GM12878 (cell line): Measurements from ENCODE around the gene RAB3GAP1. TPM values are rescaled to one million over a fixed set of nuclear protein-coding genes. Genes with fewer than 3 reads are reported as not detected.

Source experiments
- ATAC-seq: fragments of 200-7000 bp; cut with Tn5 transposase; 3 replicates; pipeline ENCODE4 v1.9.1; 2020; ENCODE audit warnings: mild to moderate bottlenecking, moderate library complexity
- BruUV-seq: library from RNA; stranded (reverse); fragments of 400-500 nt; replicated peaks from 2 replicates; lab custom pipeline; 2021; lab: Mats Ljungman, UMichigan
- CTCF ChIA-PET: fragments of 300-600 bp; sonication (Branson Sonifier 250); formaldehyde crosslinking; extraction: SDS; loops from one replicate; lab custom pipeline; 2021; ENCODE audit warnings: inconsistent platforms; lab: Yijun Ruan, JAX
- POLR2A ChIA-PET: fragments of 350-600 bp; formaldehyde crosslinking; extraction: SDS; loops from one replicate; lab custom pipeline; 2021; ENCODE audit warnings: inconsistent platforms; lab: Charles Lee
- RAD21 ChIA-PET: fragments of 300-600 bp; sonication (Branson Sonifier 250); formaldehyde crosslinking; loops from one replicate; lab custom pipeline; 2023; ENCODE audit warnings: antibody characterized with exemption; ENCODE audit not compliant: unreplicated experiment; lab: Charles Lee
- SMC1A ChIA-PET: fragments of 300-600 bp; sonication (Branson Sonifier 250); formaldehyde crosslinking; loops from one replicate; lab custom pipeline; 2023; ENCODE audit not compliant: unreplicated experiment, uncharacterized antibody; lab: Charles Lee
- DNase-seq: peaks from one replicate; pipeline ENCODE4 v3.0.0-alpha.2; 2011; ENCODE audit warnings: low read depth, low spot score
- FAIRE-seq: peaks from 3 replicates; lab custom pipeline; 2011; peaks lifted over from hg19 to GRCh38; lab: Jason Lieb, UNC
- H2AFZ ChIP-seq: 2 replicates; pipeline ENCODE4 v1.6.0; 2011; ENCODE audit warnings: low read depth, low read length, control low read depth; ENCODE audit not compliant: control insufficient read depth
- H3K27ac ChIP-seq: 2 replicates; pipeline ENCODE4 v1.5.1; 2011; ENCODE audit warnings: control low read depth; ENCODE audit not compliant: control insufficient read depth, insufficient read depth
- H3K27me3 ChIP-seq, 2 experiments: replicated peaks in 1 of 2; 2 replicates each; pipeline versions ENCODE4 v1.6.0 to v1.6.1; 2011; ENCODE audit warnings: low read length in 1 of 2; ENCODE audit not compliant: control insufficient read depth in 2 of 2, insufficient read depth in 2 of 2
- H3K36me3 ChIP-seq, 2 experiments: 2 replicates each; pipeline ENCODE4 v1.5.1; 2011; ENCODE audit warnings: low read length in 1 of 2; ENCODE audit not compliant: control insufficient read depth in 2 of 2, insufficient read depth in 2 of 2
- H3K4me1 ChIP-seq: 2 replicates; pipeline ENCODE4 v1.6.1; 2011; ENCODE audit warnings: mild to moderate bottlenecking, low read length, moderate library complexity, mixed read lengths; ENCODE audit not compliant: control insufficient read depth, insufficient read depth
- H3K4me2 ChIP-seq: 2 replicates; pipeline ENCODE4 v1.6.0; 2011; ENCODE audit warnings: control low read depth; ENCODE audit not compliant: control insufficient read depth, insufficient read depth
- H3K4me3 ChIP-seq: fragments of 200-600 bp; sonication (generic); 2 replicates; pipeline ENCODE4 v1.5.1; 2016
- H3K79me2 ChIP-seq: 2 replicates; pipeline ENCODE4 v1.6.0; 2011; ENCODE audit warnings: low read length; ENCODE audit not compliant: control insufficient read depth, insufficient read depth
- H3K9ac ChIP-seq: 2 replicates; pipeline ENCODE4 v1.8.0; 2011; ENCODE audit warnings: low read length, control low read depth, mixed read lengths; ENCODE audit not compliant: control insufficient read depth, insufficient read depth
- H3K9me3 ChIP-seq: replicated peaks from 3 replicates; pipeline ENCODE4 v1.5.1; 2011; ENCODE audit warnings: mild to moderate bottlenecking, low read length; ENCODE audit not compliant: control insufficient read depth, insufficient read depth
- H4K20me1 ChIP-seq: 2 replicates; pipeline ENCODE4 v1.6.0; 2011; ENCODE audit not compliant: control insufficient read depth, insufficient read depth
- ASH2L ChIP-seq: fragments of 300-600, 200-600 bp; sonication (generic); IDR thresholded peaks from 2 replicates; pipeline ENCODE4 v1.6.1; 2017; ENCODE audit warnings: low read depth, mild to moderate bottlenecking, borderline replicate concordance
- NKRF ChIP-seq: fragments of 450-650 bp; conservative IDR thresholded peaks from 2 replicates; pipeline ENCODE4 v1.6.1; 2017; ENCODE audit warnings: mild to moderate bottlenecking, moderate library complexity
- SUPT20H ChIP-seq: IDR thresholded peaks from 2 replicates; pipeline ENCODE4 v1.6.1; 2011; ENCODE audit warnings: low read depth, mild to moderate bottlenecking, low read length, moderate library complexity, borderline replicate concordance; ENCODE audit not compliant: control insufficient read depth
- USF2 ChIP-seq: IDR thresholded peaks from 2 replicates; pipeline ENCODE4 v1.6.1; 2011; ENCODE audit warnings: low read depth, low read length, improper control_type of control experiment, borderline replicate concordance
- WGBS: methylation state at CpG from one replicate; pipeline ENCODE4 v1.1.6; 2016; ENCODE audit warnings: low lambda C conversion rate; ENCODE audit not compliant: insufficient replicate concordance, insufficient coverage; ENCODE audit errors: missing lambda C conversion rate; 5-methylcytosine and 5-hydroxymethylcytosine counted together
- in situ Hi-C: fragments of 300-500 bp; cut with MboI; formaldehyde crosslinking; loops from 9 replicates; pipeline ENCODE4 v1.14.3; 2018; ENCODE audit warnings: mixed read lengths
- intact Hi-C: fragments of 100-400 bp; cut with micrococcal nuclease; formaldehyde crosslinking; loops from one replicate; pipeline ENCODE4 v1.14.2; 2022; ENCODE audit not compliant: unreplicated experiment
- polyA plus RNA-seq, 11 experiments: library from polyadenylated mRNA; depleted of rRNA in 4 of 11; unstranded in 6 of 11; stranded (reverse) in 5 of 11; fragments of >200 nt; fragmentation: Nextera tagmentation in 4 of 11; fragmentation: Illumina TruSeq in 1 of 11; extraction: Ambion mirVana in 4 of 11; extraction: Trizol in 1 of 11; gene quantifications; 1 replicate in 1 of 11; 2 replicates in 10 of 11; pipeline versions ENCODE4 v1.2.1 to v1.2.3, GENCODE V29; 2011 to 2016; ENCODE audit warnings: inconsistent platforms in 2 of 11, missing spikeins in 2 of 11, low read depth in 1 of 11
- total RNA-seq, 4 experiments: library from RNA; depleted of rRNA in 3 of 4; stranded (reverse); fragments of >200 nt in 3 of 4; fragmentation: Illumina TruSeq in 1 of 4; extraction: Trizol in 1 of 4; gene quantifications; 2 replicates each; pipeline versions ENCODE4 v1.2.1 to v1.2.3, GENCODE V29; 2013 to 2021
- TF ChIP-seq, protein P1 (sequence below): fragments of 450-650 bp; IDR thresholded peaks from 2 replicates; pipeline ENCODE4 v1.6.1; 2017; ENCODE audit warnings: mild to moderate bottlenecking, moderate library complexity

Gene RAB3GAP1
- total and polyA plus RNA-seq, 10 of the 15 experiments (the other 5 are each of a cell fraction or from before 2014, with no cell fraction given) = 13.7 to 36.9 (median 21.0) TPM

- ATAC-seq = no peak
- BruUV-seq = no TSS peak
- Histone ChIP-seq H3K4me1 (no peaks in the 10 kb centered on the region), H3K36me3 (peaks cover 0 to 8% of the 10 kb centered on the region in 2 experiments; a peak in 2 of 4 replicates), H3K4me3 (no peak overlapping the region), H3K27ac (no peak overlapping the region), H2AFZ (no peak overlapping the region), H3K4me2 (no peak overlapping the region), H4K20me1 (no peaks in the 10 kb centered on the region), H3K79me2 (peaks cover 8% of the 10 kb centered on the region), H3K9me3 (peaks cover 23% of the 10 kb centered on the region; the same call in 2 of the 3 replicates), H3K9ac (no peak overlapping the region), H3K27me3 (no peaks in the 10 kb centered on the region)
- FAIRE-seq = no peak
- intact Hi-C loops = no loop called here
- SMC1A ChIA-PET = interaction anchor here (0.6 to 1.2 kb wide), 6 partner anchors 8 to 31 kb away, joined by 3 to 4 read pairs (median 3); partner anchors contain the start of gene RAB3GAP1
- TF ChIP-seq USF2 = no peak
- no peak for TF ChIP-seq SUPT20H
- POLR2A ChIA-PET = no interaction called here
- in situ Hi-C loops = no loop called here
- WGBS = 95% methylated on average over 1 of the region's 1 CpG
- RAD21 ChIA-PET = no interaction called here
- CTCF ChIA-PET = interaction anchor here (0.5 to 1.6 kb wide), 3 partner anchors 10 to 88 kb away, joined by 3 to 4 read pairs (median 3); no protein-coding TSS in a partner anchor
- DNase-seq = no peak
Measured at GRCh38 chr2:135066710-135067109, 14.6 kb downstream of the RAB3GAP1 start.

DNA sequence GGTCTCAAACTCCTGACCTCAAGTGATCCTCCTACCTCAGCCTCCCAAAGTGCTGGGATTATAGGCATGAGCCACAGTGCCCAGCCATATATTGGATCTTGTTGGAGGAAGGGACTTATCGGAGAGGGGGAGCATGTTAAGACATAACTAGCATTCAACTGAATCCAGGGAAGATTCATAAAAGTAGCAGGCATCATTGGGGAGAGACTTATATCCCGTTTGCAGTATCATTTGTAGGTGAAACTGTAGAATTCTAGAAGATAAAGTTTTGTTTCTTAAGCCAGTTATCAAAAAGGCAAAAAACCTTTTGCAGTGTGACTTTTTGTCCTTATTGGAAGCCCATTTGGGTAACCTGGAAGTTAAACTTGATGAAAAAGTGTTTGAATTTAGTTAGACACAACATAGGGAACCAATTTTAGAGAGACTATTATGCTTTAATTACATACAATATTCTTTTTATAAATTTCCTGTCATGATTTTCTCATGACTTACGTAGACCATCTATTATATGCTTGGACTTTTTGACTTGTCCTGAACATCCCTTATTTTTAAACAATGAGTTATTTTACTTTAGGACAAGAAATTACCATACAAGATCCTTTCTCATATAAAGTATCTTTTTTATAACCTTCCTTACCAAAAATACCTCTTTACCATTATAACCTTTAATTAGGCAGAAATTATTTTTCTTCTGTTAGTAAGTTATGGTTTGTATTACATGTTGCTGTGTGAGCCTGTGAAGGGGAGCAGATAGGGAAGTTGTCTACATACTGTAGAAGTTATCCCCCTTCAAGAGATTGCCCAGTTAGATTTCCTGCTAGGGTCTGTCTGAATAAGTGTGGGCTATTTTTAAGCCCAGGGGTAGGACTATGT is 20.3 kb downstream of the RAB3GAP1 start:
- no peak for DNase-seq
- Histone ChIP-seq H4K20me1 (no peaks in the 10 kb centered on the region), H3K9me3 (peaks cover 20% of the 10 kb centered on the region), H3K36me3 (peaks cover 1 to 6% of the 10 kb centered on the region in 2 experiments; a peak in 1 of 4 replicates), H3K4me1 (no peaks in the 10 kb centered on the region), H3K4me3 (no peak overlapping the region), H2AFZ (no peak overlapping the region), H3K27me3 (no peaks in the 10 kb centered on the region), H3K9ac (no peak overlapping the region), H3K4me2 (no peak overlapping the region), H3K27ac (no peak overlapping the region), H3K79me2 (peaks cover 1% of the 10 kb centered on the region)
- in situ Hi-C loops = no loop called here
- ChIA-PET CTCF (no interaction called here), RAD21 (no interaction called here), POLR2A (interaction anchor here (0.7 kb wide), 1 partner anchor 70 kb away, joined by 4 read pairs; no protein-coding TSS in a partner anchor), SMC1A (no interaction called here)
- WGBS = 98% methylated on average over 3 of the region's 3 CpGs
- BruUV-seq = no TSS peak
- intact Hi-C loops = no loop called here
- ATAC-seq = no peak
- FAIRE-seq = no peak
- TF ChIP-seq NKRF (no peak), ASH2L (no peak)
- TF ChIP-seq, protein P1, sequence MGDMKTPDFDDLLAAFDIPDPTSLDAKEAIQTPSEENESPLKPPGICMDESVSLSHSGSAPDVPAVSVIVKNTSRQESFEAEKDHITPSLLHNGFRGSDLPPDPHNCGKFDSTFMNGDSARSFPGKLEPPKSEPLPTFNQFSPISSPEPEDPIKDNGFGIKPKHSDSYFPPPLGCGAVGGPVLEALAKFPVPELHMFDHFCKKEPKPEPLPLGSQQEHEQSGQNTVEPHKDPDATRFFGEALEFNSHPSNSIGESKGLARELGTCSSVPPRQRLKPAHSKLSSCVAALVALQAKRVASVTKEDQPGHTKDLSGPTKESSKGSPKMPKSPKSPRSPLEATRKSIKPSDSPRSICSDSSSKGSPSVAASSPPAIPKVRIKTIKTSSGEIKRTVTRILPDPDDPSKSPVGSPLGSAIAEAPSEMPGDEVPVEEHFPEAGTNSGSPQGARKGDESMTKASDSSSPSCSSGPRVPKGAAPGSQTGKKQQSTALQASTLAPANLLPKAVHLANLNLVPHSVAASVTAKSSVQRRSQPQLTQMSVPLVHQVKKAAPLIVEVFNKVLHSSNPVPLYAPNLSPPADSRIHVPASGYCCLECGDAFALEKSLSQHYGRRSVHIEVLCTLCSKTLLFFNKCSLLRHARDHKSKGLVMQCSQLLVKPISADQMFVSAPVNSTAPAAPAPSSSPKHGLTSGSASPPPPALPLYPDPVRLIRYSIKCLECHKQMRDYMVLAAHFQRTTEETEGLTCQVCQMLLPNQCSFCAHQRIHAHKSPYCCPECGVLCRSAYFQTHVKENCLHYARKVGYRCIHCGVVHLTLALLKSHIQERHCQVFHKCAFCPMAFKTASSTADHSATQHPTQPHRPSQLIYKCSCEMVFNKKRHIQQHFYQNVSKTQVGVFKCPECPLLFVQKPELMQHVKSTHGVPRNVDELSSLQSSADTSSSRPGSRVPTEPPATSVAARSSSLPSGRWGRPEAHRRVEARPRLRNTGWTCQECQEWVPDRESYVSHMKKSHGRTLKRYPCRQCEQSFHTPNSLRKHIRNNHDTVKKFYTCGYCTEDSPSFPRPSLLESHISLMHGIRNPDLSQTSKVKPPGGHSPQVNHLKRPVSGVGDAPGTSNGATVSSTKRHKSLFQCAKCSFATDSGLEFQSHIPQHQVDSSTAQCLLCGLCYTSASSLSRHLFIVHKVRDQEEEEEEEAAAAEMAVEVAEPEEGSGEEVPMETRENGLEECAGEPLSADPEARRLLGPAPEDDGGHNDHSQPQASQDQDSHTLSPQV = no peak
